Small intestine (tissue), 7 donors: ENCODE results near the gene PLEKHH1. TPM values are rescaled to one million over a fixed set of nuclear protein-coding genes. Genes with fewer than 3 reads are reported as not detected.
A peak's percentile ranks its signal among the peaks of the same experiment; 100 is the strongest.

ENCODE experiments used
- DNase-seq, 2 donors: peaks; one replicate each; pipeline versions ENCODE4 v3.0.0 to v3.0.0-alpha.2; 2013
- FAIRE-seq: peaks from 2 replicates; lab custom pipeline; 2012; peaks lifted over from hg19 to GRCh38; lab: Jason Lieb, UNC
- H3K27ac ChIP-seq, 3 donors: one replicate each; pipeline ENCODE4 v1.5.1; 2013; ENCODE audit warnings: low read length in 2 of 3, mild to moderate bottlenecking in 2 of 3, control low read depth in 1 of 3, inconsistent platforms in 1 of 3, low read depth in 1 of 3, moderate library complexity in 1 of 3
- H3K27me3 ChIP-seq, 3 donors: one replicate each; pipeline ENCODE4 v1.6.1; 2013; ENCODE audit warnings: low read length in 3 of 3, inconsistent platforms in 1 of 3; ENCODE audit not compliant: control insufficient read depth in 3 of 3, insufficient read depth in 3 of 3
- H3K36me3 ChIP-seq, 3 donors: one replicate each; pipeline ENCODE4 v1.6.1; 2013; ENCODE audit warnings: low read length in 3 of 3, inconsistent platforms in 1 of 3, low read depth in 1 of 3, mild to moderate bottlenecking in 1 of 3, moderate library complexity in 1 of 3; ENCODE audit not compliant: control insufficient read depth in 3 of 3, insufficient read depth in 2 of 3
- H3K4me1 ChIP-seq, 3 donors: one replicate each; pipeline ENCODE4 v1.6.1; 2013; ENCODE audit warnings: low read length in 2 of 3, inconsistent platforms in 1 of 3, low read depth in 1 of 3, mild to moderate bottlenecking in 1 of 3, moderate library complexity in 1 of 3; ENCODE audit not compliant: control insufficient read depth in 3 of 3, insufficient read depth in 2 of 3
- H3K4me3 ChIP-seq, 3 donors: one replicate each; pipeline ENCODE4 v1.5.1; 2013; ENCODE audit warnings: low read length in 3 of 3, control low read depth in 1 of 3, inconsistent platforms in 1 of 3, low read depth in 1 of 3, mild to moderate bottlenecking in 1 of 3, moderate library complexity in 1 of 3
- H3K9me3 ChIP-seq, 2 donors: one replicate each; pipeline ENCODE4 v1.6.1; 2013; ENCODE audit warnings: low read depth in 1 of 2, low read length in 1 of 2; ENCODE audit not compliant: control insufficient read depth in 2 of 2, insufficient read depth in 1 of 2
- WGBS, 3 donors: extraction: QIAGEN DNeasy Blood & Tissue Kit; methylation state at CpG; one replicate each; pipeline ENCODE4 v1.1.7; 2013; 5-methylcytosine and 5-hydroxymethylcytosine counted together
- polyA plus RNA-seq, 4 donors: library from polyadenylated mRNA; stranded (reverse) in 3 of 4; unstranded in 1 of 4; fragments of 200-250 nt in 3 of 4; fragments of 120-200 nt in 1 of 4; gene quantifications; one replicate each; pipeline versions ENCODE4 v1.2.1 to v1.2.3, GENCODE V29; 2013
- donor health status: healthy with polysubstance abuse.
- donor health status: control.
- donor health status: control.
- donor health status: Bipolar disorder and iron deficiency.
- donor health status: healthy.

PLEKHH1 gene
- polyA plus RNA-seq, 4 donors = 21.5 to 87.2 (median 47.5) TPM

DNA sequence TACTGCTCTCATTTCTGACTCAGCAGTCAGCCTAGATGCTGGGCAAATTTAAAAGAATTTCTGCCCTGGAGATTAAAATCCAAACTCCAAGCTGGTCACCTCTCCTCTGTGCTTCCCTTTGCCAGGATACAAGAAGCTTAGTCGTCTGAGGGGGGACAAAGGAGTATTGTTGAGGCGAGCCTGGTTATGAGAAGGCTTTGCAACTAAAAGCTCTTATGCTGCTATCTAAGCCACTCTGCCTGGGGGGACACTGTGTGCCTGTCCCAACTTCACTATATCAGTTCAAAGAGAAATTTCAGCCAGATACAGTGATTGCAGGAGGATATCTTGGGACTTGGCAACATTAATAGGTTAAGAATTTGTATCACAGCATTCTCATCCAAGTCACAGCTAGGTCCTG is 10.8 kb upstream of the PLEKHH1 start:
- Histone ChIP-seq H3K4me3 (no peak overlapping the region), H3K36me3 (no peaks in the 10 kb centered on the region), H3K27me3 (peaks cover 0 to 5% (median 0%) of the 10 kb centered on the region in 3 donors), H3K27ac (no peak overlapping the region), H3K9me3 (no peaks in the 10 kb centered on the region), H3K4me1 (peaks cover 0 to 3% (median 0%) of the 10 kb centered on the region in 3 donors)
- DNase-seq (no peak), FAIRE-seq (no peak)
- 53 to 60% (median 58%) methylated on average over 2 of the region's 2 CpGs for WGBS, 3 donors

DNA sequence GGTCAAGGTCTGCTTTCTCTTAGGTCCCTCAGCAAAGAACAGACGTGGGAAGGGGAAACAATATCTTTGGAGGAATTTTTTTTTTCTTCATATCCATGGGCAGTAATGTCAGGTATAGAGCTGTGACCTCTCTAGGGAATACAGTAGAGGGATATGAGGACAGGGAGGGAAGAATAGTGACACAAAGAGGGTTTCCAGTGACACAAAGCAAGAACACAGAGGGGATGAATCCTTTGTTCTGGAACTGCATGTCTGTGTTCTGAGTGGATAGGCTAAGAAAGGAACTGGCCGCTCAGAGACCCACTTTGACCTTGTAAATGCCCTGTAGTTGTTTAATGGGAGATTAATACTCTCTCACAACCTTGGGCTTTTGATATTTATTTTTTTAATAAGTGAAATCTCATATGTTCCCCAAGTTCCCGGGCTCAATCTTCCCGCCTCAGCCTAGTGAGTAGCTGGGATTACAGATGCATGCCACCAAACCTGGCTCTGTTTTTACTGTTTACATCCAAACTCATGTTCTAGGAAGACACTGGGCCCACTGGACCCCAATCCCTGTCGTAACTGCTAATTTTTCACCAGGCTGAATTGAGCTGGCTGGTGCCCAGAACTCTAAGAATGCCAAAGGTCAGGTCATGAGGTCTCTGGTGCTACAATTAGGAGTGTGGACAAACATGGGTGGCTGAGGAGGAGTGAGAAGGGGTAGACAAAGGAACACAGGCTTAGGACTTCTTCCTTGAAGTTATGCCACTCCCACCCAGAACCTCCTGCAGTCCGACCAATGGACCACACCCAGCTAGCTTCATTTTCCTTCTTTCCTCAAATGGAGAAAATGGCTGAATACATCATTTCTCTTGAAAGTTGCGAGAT is 9.1 kb upstream of the PLEKHH1 start:
- Histone ChIP-seq H3K9me3 (no peaks in the 10 kb centered on the region), H3K27ac (no peak overlapping the region), H3K36me3 (no peaks in the 10 kb centered on the region), H3K27me3 (peaks cover 0 to 5% (median 0%) of the 10 kb centered on the region in 3 donors), H3K4me3 (no peak overlapping the region), H3K4me1 (peaks cover 0 to 3% (median 0%) of the 10 kb centered on the region in 3 donors)
- 62 to 71% (median 65%) methylated on average over 7 of the region's 7 CpGs for WGBS, 3 donors
- DNase-seq = peak in 1 of 2 donors; percentile 21
- no peak for FAIRE-seq

DNA sequence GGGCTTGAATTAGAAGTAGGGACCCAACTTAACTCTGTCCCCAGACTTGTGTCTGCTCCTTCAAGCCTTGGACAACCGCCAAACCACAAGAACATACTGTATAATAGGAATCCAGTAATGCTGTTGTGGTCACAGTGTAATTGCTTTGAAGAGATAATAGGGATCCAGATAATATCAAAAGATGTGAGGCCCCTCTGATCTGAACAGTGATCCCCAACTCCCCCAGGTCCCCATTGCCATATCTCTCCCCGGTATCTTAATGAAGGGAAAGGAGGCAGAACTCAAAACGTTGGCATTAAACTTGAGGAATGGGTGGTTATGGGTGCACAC is 8.5 kb upstream of the PLEKHH1 start:
- DNase-seq = no peak
- Histone ChIP-seq H3K4me1 (peaks cover 0 to 3% (median 0%) of the 10 kb centered on the region in 3 donors), H3K9me3 (no peaks in the 10 kb centered on the region), H3K36me3 (no peaks in the 10 kb centered on the region), H3K27me3 (peaks cover 0 to 3% (median 0%) of the 10 kb centered on the region in 3 donors), H3K4me3 (no peak overlapping the region), H3K27ac (no peak overlapping the region)
- 54 to 60% (median 54%) methylated on average over 3 of the region's 3 CpGs for WGBS, 3 donors
- no peak for FAIRE-seq

DNA sequence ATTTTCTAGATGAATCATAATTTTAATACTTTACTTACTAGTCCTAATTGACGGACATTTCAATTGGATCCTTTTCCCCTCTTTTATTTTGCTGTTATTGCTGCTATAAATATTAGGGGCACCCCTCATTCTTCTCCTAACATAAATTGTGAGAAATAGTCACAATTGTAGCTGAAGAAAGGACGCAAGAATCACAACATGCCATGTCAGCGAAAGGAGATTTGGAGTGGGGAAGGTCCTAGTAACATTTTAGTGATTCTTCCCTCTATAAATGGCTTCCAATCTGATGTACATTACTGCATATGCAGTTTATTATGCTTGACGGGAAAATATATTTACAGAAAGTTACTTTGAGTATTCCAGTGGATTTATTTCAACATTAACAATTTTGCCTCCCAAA is 7.7 kb upstream of the PLEKHH1 start:
- FAIRE-seq (no peak), DNase-seq (no peak)
- WGBS, 3 donors = 87 to 91% (median 89%) methylated on average over 4 of the region's 4 CpGs
- no peak overlapping the region for H3K27ac ChIP-seq
- H3K36me3 ChIP-seq = no peaks in the 10 kb centered on the region
- H3K4me3 ChIP-seq = no peak overlapping the region
- H3K4me1 ChIP-seq = peaks cover 0 to 3% (median 0%) of the 10 kb centered on the region in 3 donors
- H3K27me3 ChIP-seq = peaks cover 0 to 3% (median 0%) of the 10 kb centered on the region in 3 donors
- H3K9me3 ChIP-seq = no peaks in the 10 kb centered on the region

DNA sequence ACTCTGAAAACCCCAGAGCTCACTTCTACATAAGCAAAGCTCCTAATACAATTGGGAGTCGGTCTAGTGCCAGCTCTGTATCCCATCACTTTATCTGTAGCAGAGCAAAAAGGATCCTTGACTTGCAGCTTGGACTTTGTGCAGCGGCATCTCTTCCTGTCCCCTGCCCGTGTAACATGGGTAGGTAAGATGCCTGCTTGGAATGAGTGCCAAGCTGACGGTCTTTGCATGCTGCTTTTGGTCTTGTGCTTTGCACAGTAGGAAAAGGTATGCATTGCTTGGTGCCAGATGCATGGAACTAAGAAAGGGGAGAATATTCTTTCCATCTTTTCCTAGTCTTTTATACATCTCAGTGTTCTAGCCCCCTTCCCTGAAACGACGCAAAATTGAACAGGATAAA is 6.9 kb upstream of the PLEKHH1 start:
- DNase-seq (peak in 1 of 2 donors; percentile 33), FAIRE-seq (no peak)
- H3K36me3 ChIP-seq = no peaks in the 10 kb centered on the region
- no peak overlapping the region for H3K27ac ChIP-seq
- H3K27me3 ChIP-seq = peaks cover 0 to 3% (median 0%) of the 10 kb centered on the region in 3 donors
- H3K4me1 ChIP-seq = peaks cover 0 to 3% (median 0%) of the 10 kb centered on the region in 3 donors
- H3K9me3 ChIP-seq = no peaks in the 10 kb centered on the region
- 42 to 59% (median 45%) methylated on average over 6 of the region's 6 CpGs for WGBS, 3 donors
- H3K4me3 ChIP-seq = no peak overlapping the region

DNA sequence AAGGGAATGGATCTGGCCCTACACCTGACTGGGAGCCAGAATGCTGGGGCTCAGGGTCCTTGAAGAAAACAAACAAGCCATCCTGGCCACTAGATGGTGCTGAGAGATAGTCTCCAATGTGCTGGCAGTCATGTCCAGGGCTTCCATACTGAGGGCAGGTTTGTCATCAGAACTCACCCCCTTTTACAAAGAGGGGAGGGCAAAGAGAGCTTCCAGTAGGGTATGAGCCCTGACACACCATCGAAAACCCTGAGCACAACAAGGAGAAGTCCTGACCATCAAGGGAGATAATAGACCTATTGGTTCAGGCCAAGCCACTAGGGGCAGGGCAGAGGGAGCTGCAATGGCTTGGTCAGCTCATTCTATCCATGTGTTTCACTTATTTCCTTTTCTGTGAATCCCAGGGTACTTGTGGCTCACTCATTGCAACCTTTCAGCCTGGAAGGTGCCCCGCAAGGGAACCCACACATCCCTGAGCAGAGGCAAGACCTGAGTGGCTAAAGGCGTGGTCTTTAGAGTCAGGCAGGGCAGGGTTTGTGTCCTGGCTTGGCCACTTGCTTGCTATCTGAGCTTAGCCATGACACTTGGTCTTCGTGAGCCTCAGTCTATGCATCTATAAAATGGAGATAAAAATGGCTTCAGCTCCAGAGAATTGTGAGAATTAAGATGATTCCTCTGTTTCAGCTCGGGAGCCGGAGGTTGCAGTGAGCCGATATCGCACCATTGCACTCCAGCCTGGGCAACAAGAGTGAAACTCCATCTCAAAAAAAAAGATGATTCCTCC is 6.2 kb upstream of the PLEKHH1 start:
- Histone ChIP-seq H3K36me3 (no peaks in the 10 kb centered on the region), H3K4me3 (no peak overlapping the region), H3K4me1 (peaks cover 0 to 3% (median 0%) of the 10 kb centered on the region in 3 donors), H3K27me3 (peaks cover 0 to 3% (median 0%) of the 10 kb centered on the region in 3 donors), H3K27ac (peak overlapping the region in 1 of 3 donors; percentile 19), H3K9me3 (no peaks in the 10 kb centered on the region)
- 76 to 80% (median 78%) methylated on average over 8 of the region's 8 CpGs for WGBS, 3 donors
- DNase-seq (peak; percentile 80 to 82), FAIRE-seq (no peak)

DNA sequence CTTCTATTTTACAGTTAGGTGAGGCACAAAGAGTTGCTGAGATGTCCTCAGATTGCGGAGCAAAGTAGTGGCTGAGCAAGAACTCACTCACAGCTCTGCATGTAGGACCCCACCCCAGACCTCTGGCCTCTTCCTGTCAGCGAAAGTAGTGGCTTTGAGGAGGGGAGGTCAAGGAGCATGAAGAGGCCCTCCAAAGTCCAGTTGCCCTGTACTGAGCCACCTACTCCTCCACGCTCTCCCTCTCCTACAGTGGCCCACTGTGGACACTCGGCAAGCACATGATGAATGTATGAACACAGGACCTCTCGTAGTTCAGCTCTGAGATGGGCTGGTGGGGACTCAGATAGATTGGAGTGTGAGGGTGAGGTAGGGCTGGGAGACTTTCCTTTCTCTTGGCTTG is 5.3 kb upstream of the PLEKHH1 start:
- 83 to 91% (median 87%) methylated on average over 5 of the region's 5 CpGs for WGBS, 3 donors
- Histone ChIP-seq H3K27me3 (peaks cover 0 to 3% (median 0%) of the 10 kb centered on the region in 3 donors), H3K4me1 (peaks cover 0 to 11% (median 0%) of the 10 kb centered on the region in 3 donors), H3K4me3 (no peak overlapping the region), H3K27ac (no peak overlapping the region), H3K36me3 (no peaks in the 10 kb centered on the region), H3K9me3 (no peaks in the 10 kb centered on the region)
- no peak for FAIRE-seq
- no peak for DNase-seq

DNA sequence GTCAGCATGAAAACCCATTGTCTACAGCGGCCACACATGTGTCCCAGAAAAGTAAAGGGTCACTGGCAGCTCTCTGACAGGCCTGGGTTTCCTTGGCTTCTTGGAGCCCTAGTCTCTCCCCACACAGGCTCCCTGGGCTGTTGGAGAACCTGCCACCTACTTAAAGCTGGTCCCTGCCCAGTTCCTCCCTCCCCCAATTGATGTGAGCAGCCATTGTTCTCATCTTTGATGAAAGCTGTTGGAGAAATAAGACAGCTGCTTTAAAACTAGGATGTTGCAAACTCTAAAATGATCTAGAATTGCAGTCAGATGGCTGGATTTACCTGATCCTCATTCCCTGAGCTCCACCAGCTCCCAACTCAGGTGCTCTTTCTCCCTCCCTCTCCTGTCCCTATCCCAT is 4.8 kb upstream of the PLEKHH1 start:
- FAIRE-seq = no peak
- Histone ChIP-seq H3K4me3 (no peak overlapping the region), H3K27ac (no peak overlapping the region), H3K9me3 (no peaks in the 10 kb centered on the region), H3K4me1 (peaks cover 0 to 11% (median 0%) of the 10 kb centered on the region in 3 donors), H3K27me3 (peaks cover 0 to 3% (median 0%) of the 10 kb centered on the region in 3 donors), H3K36me3 (no peaks in the 10 kb centered on the region)
- DNase-seq = no peak
- 38 to 88% (median 58%) methylated on average over 1 of the region's 1 CpG for WGBS, 3 donors
